Iris pigment epithelial cell (primary cell): Measurements from ENCODE around the gene RAB40A.

ENCODE experiments used
- DNase-seq: peaks from one replicate; pipeline ENCODE4 v3.0.0-alpha.2; 2011; ENCODE audit warnings: low read depth

RAB40A gene, protein sequence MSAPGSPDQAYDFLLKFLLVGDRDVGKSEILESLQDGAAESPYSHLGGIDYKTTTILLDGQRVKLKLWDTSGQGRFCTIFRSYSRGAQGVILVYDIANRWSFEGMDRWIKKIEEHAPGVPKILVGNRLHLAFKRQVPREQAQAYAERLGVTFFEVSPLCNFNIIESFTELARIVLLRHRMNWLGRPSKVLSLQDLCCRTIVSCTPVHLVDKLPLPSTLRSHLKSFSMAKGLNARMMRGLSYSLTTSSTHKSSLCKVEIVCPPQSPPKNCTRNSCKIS

GRCh38 chrX:103519389-103519788 is at the start of gene RAB40A:
Gene RAB40A (minus strand): TSS chrX:103519489. CDS start chrX:103500756, 18,733 bp downstream.
- DNase-seq: no peak

DNA sequence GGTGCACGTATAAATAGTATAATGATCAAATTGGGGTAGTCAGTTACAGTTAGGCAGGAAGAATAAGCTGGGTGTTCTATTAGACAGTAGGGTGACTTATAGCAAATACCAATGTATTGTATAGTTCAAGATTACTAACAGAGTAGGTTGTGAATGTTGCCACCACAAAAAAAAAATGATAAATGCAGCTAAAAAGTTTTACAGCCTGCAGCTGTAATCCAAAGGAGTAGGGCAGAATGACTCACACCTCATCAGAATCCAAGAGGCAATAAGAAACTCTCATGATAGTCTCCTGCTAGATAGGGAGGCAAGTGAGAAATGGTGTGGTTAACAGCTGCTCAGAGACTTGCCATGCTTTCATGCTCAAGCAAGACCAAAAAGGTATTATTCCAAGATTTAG is 46.5 kb upstream of the RAB40A start:
- peak; percentile 66 for DNase-seq

DNA sequence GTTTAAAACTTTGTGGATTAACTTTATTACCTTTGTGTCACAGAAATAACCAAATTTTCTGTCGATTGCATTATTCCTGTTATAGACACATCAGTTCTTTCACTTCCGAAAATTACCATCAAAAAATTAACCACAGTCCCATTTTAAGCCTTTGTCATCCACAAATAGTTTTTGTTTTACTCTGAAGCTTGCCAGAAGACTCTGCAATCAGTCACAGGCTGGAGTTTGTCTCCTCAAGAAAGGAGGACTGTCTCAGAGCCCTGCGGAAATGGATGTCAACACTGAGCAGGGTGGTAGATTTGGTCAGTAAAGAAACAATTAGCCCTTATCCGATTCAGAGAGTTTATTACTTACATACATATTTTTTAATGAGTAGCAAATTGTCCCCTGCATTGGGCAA is 45.9 kb upstream of the RAB40A start:
- DNase-seq: no peak

DNA sequence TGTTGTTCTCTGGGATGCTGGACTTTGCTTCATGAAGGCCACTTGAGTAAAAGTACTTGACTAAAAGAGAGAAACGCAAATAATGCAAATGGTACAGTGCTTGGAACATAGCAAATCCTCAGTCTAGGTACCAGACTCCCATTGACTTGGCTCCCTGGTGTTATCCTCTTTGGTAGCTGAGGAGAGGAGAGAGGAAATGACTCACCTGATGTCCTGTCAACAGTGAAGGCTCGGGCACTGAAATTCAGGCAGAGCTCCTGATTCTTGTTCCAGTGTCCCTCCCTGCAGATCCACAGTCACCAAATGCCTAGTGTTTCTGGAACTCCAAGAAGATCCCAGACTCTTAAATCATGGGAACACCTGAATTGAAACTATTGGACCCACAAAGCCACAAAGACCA is 43.5 kb upstream of the RAB40A start:
- DNase-seq: peak; percentile 24

DNA sequence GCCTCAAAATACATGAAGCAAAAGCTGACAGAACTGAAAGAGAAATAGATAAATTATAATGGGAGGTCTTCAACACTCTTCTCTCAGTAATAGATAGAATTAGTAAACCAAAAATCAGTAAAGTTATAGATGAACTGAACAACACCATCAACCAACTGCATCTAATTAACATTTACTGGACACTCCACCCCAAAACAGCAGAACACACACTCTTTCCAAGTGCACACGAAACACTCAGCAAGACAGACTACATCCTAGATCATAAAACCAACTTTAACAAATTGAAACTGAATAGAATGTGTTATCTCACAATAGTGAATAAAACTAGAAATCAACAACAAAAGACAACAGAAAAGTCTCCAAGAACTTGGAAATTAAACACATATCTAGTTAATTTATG is 41.0 kb upstream of the RAB40A start:
- DNase-seq: no peak

- DNase-seq: no peak
Measured at GRCh38 chrX:103556963-103557612, 37.8 kb upstream of the RAB40A start.

GRCh38 chrX:103554687-103555424 is 35.6 kb upstream of the RAB40A start:
- peak; percentile 54 for DNase-seq

DNA sequence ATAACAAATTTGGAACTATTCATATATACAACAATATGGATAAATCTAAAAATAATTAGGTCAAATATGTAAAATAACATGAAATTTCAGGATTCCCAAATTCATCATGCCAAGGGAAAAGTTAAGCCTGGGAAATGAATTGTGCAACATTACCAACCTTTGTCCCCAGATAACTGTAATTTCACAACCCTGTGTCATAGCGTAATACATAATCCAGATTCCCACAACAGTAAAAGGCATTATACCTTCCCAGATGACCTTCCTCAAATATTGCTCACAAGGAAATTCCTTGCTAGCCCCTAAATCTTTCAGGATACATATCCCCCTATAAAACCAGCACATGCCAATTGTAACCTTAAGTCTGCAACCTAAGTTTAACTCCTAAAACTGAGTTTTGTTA is 32.9 kb upstream of the RAB40A start:
- DNase-seq: no peak

DNA sequence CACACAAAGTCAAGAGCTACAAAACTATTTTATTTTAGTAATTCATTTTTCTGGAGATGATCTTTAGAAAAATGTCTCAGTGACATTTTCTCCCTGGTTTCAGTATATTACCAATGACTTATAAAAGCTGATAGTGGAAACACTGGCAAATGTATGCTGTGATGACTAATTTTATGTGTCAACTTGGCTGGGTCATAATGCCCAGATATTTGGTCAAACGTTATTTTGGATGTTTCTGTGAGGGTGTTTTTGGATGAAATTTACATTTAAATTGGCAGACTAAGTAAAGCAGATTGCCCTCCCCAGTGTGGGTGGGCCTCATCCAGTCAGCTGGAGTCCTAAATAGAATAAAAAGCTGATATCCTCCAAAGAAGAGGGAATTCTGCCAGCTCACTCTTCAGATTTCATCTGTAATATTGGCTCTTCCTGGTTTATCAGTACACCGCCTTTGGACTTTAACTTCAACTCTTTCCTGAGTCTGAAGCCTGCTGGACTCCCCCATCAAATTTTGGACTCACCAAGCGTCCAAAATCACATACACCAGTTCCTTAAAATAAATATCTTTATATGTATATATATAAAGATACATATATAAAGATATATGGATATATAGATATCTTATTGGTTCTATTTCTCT is 31.2 kb upstream of the RAB40A start:
- no peak for DNase-seq

- DNase-seq: no peak
Measured at GRCh38 chrX:103549916-103550315, 30.6 kb upstream of the RAB40A start.

GRCh38 chrX:103540145-103540544 is 20.9 kb upstream of the RAB40A start:
- DNase-seq: peak; percentile 57

DNA sequence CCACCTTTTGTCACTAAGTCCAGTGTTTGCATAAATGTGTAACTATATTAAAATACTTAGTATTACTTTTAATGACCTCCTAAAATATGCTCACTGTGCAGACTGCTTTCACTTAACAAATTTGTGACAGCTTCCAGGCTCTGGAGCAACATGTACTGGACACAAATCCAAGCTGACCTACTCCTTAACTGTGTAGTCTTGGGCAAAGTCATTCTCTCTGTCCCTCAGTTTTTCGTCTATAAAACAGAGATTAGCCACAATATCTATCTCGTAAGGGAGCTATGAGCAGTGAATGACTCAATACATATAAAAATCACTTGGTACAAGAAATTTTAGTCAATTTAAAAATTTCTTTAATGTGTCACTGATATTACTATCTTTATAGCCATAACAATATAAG is 20.4 kb upstream of the RAB40A start:
- DNase-seq: no peak

DNA sequence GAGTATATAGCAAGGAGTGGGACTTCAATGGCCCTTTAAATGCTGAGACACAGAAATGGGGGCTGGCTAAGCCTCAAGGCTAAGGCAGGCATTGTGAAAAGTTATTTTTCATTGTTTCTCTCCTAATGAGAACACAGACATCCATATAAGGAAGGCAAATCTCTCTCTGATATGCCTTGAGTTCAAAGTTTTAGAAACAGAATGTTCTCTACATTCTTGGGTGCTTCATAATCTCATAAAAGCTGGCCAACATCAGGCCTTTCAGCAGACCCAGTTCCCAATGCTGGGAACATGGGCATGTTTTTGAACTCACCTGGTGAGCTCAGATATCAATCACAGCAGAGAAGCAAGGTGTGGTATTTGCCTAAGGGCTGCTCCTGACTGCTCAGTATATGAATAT is 19.4 kb upstream of the RAB40A start:
- peak; percentile 44 for DNase-seq

GRCh38 chrX:103537871-103538387 is 18.6 kb upstream of the RAB40A start:
- no peak for DNase-seq

DNA sequence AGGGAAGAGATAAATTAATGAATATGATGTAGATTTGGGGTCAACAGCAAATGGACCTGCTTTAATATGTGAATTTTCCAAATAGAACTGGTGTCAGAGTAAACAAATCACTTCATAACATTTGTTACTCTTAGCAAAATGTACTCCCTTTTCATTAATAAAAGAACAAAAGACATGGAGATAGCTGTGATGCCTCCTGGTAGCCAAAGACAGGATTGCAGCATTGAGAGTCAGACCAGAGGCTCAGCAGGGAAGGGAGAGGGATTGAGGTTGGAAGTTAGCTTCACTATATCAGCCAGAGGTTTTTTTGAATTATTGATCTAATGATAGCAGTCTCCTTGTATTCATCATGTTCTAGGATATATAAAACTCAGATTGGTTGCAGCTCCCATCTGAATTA is 17.4 kb upstream of the RAB40A start:
- no peak for DNase-seq

DNA sequence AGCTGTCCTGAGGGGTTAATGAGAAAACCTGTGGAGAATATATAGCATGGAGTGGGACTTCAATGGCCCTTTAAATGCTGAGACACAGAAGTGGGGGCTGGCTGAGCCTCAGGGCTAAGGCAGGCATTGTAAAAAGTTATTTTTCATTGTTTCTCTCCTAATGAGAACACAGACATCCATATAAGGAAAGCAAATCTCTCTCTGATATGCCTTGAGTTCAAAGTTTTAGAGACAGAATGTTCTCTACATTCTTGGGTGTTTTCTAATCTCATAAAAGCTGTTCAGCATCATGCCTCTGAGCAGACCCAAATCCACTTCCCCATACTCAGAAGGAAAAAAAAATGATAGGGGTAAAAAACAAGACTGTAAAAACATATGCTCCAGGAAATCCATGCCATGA is 16.8 kb upstream of the RAB40A start:
- DNase-seq: peak; percentile 54

DNA sequence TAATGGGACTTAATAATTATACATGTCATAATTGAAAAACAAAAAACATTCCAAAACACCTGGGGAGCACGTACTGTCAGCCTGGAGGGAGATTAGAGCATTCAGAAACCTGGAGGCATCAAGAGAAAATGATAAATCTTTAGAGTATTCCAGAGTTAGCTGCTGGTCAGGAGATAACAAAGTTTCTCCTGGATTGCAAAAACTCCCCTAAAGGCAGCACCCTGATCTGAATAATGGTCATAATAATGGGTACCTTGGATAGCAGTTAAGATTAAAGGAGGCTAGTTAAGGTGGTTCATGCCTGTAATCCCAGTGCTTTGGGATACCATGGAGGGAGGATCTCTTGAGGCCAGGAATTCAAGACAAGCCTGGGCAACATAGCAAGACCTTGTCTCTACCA is 15.9 kb upstream of the RAB40A start:
- no peak for DNase-seq

DNA sequence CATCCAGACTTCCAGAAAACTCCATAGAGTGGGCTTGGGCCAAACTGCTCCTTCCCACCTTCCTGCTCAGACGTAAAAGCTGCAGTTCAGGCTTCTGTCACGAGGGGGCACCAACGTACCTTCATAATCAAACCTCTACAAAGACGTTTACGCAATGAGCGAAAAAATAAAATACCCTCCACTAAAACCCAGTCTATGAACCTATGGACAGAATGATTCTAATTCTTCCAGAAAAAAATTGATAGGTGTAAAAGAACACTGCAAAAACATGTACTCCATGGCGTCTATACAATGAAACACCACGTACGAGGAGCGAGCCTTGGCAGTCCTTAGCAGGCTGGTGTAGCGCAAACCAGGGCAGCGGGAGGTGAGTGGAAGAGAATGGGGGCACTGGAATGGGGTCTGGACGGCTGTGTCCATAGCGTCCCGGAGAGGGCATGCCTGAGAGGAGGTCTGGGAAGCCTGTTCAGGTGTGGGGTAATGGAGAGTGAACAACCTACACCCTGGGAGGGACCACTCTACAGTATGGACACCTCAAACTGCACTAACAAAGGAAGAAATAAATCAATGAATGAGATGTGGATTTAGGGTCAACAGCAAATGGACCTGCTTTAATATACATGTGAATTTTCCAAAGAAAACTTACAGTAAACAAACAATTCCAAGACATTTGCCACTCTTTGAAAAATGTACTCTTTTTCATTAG is 14.4 kb upstream of the RAB40A start:
- peak; percentile 64 for DNase-seq

- peak; percentile 78 for DNase-seq
Measured at GRCh38 chrX:103531002-103531401, 11.7 kb upstream of the RAB40A start.

DNA sequence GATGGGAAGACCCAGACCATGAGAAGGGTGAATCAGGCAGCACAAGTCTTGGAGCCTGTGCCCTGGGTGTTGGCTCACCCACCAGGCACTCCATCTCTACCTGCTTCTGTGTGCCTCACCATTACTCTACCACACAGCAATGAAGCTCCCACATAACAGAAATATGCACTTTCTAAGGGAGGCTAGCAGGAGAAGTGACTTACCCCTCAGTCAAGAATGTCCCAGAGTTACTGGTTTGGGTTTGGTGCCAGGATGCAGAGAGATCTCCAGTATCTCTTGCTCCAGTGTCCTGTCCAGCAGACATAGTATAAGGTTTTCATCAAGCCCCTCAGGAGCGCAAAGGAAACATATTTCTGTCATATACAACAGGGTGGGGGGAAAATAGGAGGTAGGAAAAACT is 11.3 kb upstream of the RAB40A start:
- no peak for DNase-seq

DNA sequence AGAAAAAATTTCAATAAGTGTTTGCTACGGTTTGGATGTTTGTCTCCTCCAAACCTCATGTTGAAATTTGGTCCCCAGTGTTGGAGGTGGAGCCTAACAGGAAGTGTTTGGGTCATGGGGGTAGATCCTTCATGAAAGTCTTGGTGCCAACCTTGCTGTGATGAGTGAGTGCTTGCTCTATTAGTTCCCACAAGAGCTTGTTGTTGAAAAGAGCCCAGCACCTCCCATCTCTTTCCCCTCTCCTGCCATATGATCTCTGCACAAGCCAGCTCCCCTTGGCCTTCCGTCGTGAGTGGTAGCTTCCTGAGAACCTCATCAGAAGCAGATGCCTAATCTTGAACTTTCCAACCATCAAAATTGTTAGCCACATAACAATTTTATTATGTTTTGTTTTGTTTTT is 10.3 kb upstream of the RAB40A start:
- DNase-seq: no peak

GRCh38 chrX:103524747-103525146 is 5.5 kb upstream of the RAB40A start:
- no peak for DNase-seq
